Heart left ventricle (tissue), 13 donors: Measurements from ENCODE around the gene P3H3.

Experiments used
- POLR2A ChIP-seq, 2 donors: fragments of 450-650 bp; IDR thresholded peaks; one replicate each; pipeline ENCODE4 v1.6.1; 2017; ENCODE audit warnings: antibody characterized with exemption in 2 of 2, mild to moderate bottlenecking in 2 of 2, moderate library complexity in 2 of 2
- TF ChIP-seq, protein P1 (sequence below), 12 donors: fragments of 200-600 bp; sonication (generic) in 4 of 12; IDR thresholded peaks; one replicate each; pipeline versions ENCODE4 v1.5.0 to v1.8.0; 2018 to 2022; ENCODE audit warnings: antibody characterized with exemption in 12 of 12, mild to moderate bottlenecking in 5 of 12
- donor health status: ischemic (EF 13 %, LVEDD 7.1; RV severe dilation, severe dysfunction).
- donor health status: DM: no; HTN: yes; CAD: no.
- donor health status: DM: no; HTN: no; CAD: no.
- donor health status: ischemic (EF 25% LVEDD 6.9; RV normal size, moderate dysfunction).
- donor health status: ischemic (EF 25% LVEDD 5.7; RV mildly dilated, moderate dysfunction).
- donor health status: ischemic (EF 35%, LVEDD 5.7; RV mildly dilated, moderate dysfunction).
- donor health status: nonischemic (EF 11% LVEDD 7.7; RV severe dilation, severe dysfunction).
- donor health status: DM: yes; HTN: yes; CAD: no.
- donor health status: PGD.
- donor health status: ischemic (EF 29% LVEDD 5.4; RV normal size, mild dysfunction).
- donor health status: nonischemic (EF 23%, LVEDD 6.1; RV moderate dilation, normal function).

DNA sequence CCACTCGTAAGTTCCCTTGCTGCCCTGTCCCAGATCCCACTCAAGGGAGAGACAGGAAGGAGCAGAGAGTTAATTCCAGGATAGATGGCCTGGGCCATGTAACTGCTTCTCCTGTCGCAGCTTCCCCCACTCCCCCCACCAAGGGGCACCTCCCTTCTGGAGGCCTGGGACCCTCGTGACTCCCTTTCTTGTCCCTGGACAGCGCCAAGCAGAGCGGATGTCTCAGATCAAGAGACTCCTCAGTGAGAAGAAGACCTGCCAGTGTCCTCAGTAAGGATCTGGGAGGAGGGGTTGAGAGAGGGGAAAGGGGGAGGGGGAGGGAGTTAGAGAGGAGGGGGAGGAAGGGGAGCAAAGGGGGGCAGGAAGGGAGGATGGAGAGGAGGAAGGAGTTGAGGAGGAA lies 9.6 kb upstream of the P3H3 start:
- TF ChIP-seq, protein P1, sequence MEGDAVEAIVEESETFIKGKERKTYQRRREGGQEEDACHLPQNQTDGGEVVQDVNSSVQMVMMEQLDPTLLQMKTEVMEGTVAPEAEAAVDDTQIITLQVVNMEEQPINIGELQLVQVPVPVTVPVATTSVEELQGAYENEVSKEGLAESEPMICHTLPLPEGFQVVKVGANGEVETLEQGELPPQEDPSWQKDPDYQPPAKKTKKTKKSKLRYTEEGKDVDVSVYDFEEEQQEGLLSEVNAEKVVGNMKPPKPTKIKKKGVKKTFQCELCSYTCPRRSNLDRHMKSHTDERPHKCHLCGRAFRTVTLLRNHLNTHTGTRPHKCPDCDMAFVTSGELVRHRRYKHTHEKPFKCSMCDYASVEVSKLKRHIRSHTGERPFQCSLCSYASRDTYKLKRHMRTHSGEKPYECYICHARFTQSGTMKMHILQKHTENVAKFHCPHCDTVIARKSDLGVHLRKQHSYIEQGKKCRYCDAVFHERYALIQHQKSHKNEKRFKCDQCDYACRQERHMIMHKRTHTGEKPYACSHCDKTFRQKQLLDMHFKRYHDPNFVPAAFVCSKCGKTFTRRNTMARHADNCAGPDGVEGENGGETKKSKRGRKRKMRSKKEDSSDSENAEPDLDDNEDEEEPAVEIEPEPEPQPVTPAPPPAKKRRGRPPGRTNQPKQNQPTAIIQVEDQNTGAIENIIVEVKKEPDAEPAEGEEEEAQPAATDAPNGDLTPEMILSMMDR (IDR thresholded peaks at IDR 0.05): no peak
- TF ChIP-seq POLR2A (IDR thresholded peaks at IDR 0.05): no peak
